HEK293 (cell line): ENCODE results near the gene AP3B1.

Experiments
- CTCF ChIA-PET: fragments of 350-600 bp; formaldehyde crosslinking; extraction: SDS; loops from one replicate; lab custom pipeline; 2021; ENCODE audit warnings: antibody characterized with exemption; lab: Yijun Ruan, JAX
- POLR2A ChIA-PET: fragments of 300-600 bp; formaldehyde crosslinking; extraction: SDS; loops from one replicate; lab custom pipeline; 2020; ENCODE audit warnings: antibody characterized with exemption, inconsistent platforms; lab: Yijun Ruan, JAX
- H3K27ac ChIP-seq: fragments of 200-500 bp; sonication (Bioruptor generic); 2 replicates; pipeline ENCODE4 v1.5.1; 2014; ENCODE audit warnings: low read depth, low read length, control low read depth, inconsistent platforms; ENCODE audit errors: extremely low read depth
- H3K36me3 ChIP-seq, 2 experiments: fragments of 200-500 bp in 1 of 2; sonication (Bioruptor generic) in 1 of 2; 1 replicate in 1 of 2; 2 replicates in 1 of 2; pipeline ENCODE4 v1.5.1; 2014 to 2017; ENCODE audit warnings: inconsistent platforms in 2 of 2, low read length in 2 of 2; ENCODE audit not compliant: control insufficient read depth in 2 of 2, insufficient read depth in 1 of 2
- H3K4me1 ChIP-seq: fragments of 200-500 bp; sonication (Bioruptor generic); 2 replicates; pipeline ENCODE4 v1.5.1; 2014; ENCODE audit warnings: mild to moderate bottlenecking, low read length, inconsistent platforms; ENCODE audit not compliant: control insufficient read depth, insufficient read depth
- H3K4me3 ChIP-seq: 2 replicates; pipeline ENCODE4 v1.5.1; 2011; ENCODE audit warnings: low read depth, mild to moderate bottlenecking, control low read depth, low read length, moderate library complexity
- H3K9me3 ChIP-seq: fragments of 200-500 bp; sonication (Bioruptor generic); 2 replicates; pipeline ENCODE4 v1.5.1; 2014; ENCODE audit warnings: low read depth, low read length, inconsistent platforms; ENCODE audit not compliant: control insufficient read depth, insufficient read depth
- OSR2 ChIP-seq: fragments of 450-650 bp; formaldehyde crosslinking; IDR thresholded peaks from 2 replicates; pipeline ENCODE4 v1.5.1; 2016; ENCODE audit warnings: missing biosample characterization, missing genetic modification characterization
- PRDM1 ChIP-seq: fragments of 450-650 bp; formaldehyde crosslinking; IDR thresholded peaks from 2 replicates; pipeline ENCODE4; 2016; ENCODE audit warnings: missing biosample characterization, missing genetic modification characterization
- SP7 ChIP-seq: fragments of 450-650 bp; formaldehyde crosslinking; IDR thresholded peaks from 2 replicates; pipeline ENCODE4 v1.5.1; 2016; ENCODE audit warnings: missing biosample characterization, missing genetic modification characterization
- TCF7L2 ChIP-seq: IDR thresholded peaks from 2 replicates; pipeline ENCODE4 v1.6.1; 2011; ENCODE audit warnings: low read depth, mild to moderate bottlenecking, inconsistent platforms, low read length, moderate library complexity, borderline replicate concordance
- ZBTB1 ChIP-seq: fragments of 450-650 bp; formaldehyde crosslinking; IDR thresholded peaks from 2 replicates; pipeline ENCODE4 v1.5.1; 2016; ENCODE audit warnings: missing biosample characterization, missing genetic modification characterization
- ZFP69B ChIP-seq: fragments of 450-650 bp; formaldehyde crosslinking; IDR thresholded peaks from 2 replicates; pipeline ENCODE4 v1.5.1; 2016; ENCODE audit warnings: missing biosample characterization, missing genetic modification characterization
- ZNF146 ChIP-seq: fragments of 450-650 bp; formaldehyde crosslinking; IDR thresholded peaks from 2 replicates; pipeline ENCODE4 v1.5.1; 2016; ENCODE audit warnings: missing biosample characterization, missing genetic modification characterization
- ZNF211 ChIP-seq: fragments of 450-650 bp; formaldehyde crosslinking; IDR thresholded peaks from 2 replicates; pipeline ENCODE4 v1.5.1; 2016; ENCODE audit warnings: low read depth, missing biosample characterization, missing genetic modification characterization
- ZNF239 ChIP-seq: fragments of 450-650 bp; formaldehyde crosslinking; IDR thresholded peaks from 2 replicates; pipeline ENCODE4 v1.5.1; 2016; ENCODE audit warnings: missing biosample characterization, missing genetic modification characterization
- ZNF24 ChIP-seq: fragments of 450-650 bp; formaldehyde crosslinking; IDR thresholded peaks from 2 replicates; pipeline ENCODE4 v1.5.1; 2016; ENCODE audit warnings: missing biosample characterization, missing genetic modification characterization
- ZNF274 ChIP-seq, 2 experiments: fragments of 200-500 bp in 1 of 2; fragments of 450-650 bp in 1 of 2; sonication (Bioruptor generic) in 1 of 2; formaldehyde crosslinking in 1 of 2; IDR thresholded peaks; 2 replicates each; pipeline versions ENCODE4 v1.5.1 to v1.6.1; 2014 to 2016; ENCODE audit warnings: borderline replicate concordance in 1 of 2, inconsistent platforms in 1 of 2, low read length in 1 of 2, missing biosample characterization in 1 of 2, missing genetic modification characterization in 1 of 2
- ZNF350 ChIP-seq: fragments of 450-650 bp; formaldehyde crosslinking; IDR thresholded peaks from 2 replicates; pipeline ENCODE4 v1.5.0; 2017; ENCODE audit warnings: missing biosample characterization, mild to moderate bottlenecking, missing genetic modification characterization
- ZNF654 ChIP-seq: fragments of 450-650 bp; formaldehyde crosslinking; IDR thresholded peaks from 2 replicates; pipeline ENCODE4 v1.5.1; 2016; ENCODE audit warnings: low read depth, missing biosample characterization, missing genetic modification characterization
- ZNF670 ChIP-seq: fragments of 450-650 bp; formaldehyde crosslinking; IDR thresholded peaks from 2 replicates; pipeline ENCODE4 v1.5.1; 2016; ENCODE audit warnings: missing biosample characterization, missing genetic modification characterization, low read depth
- ZNF777 ChIP-seq: fragments of 450-650 bp; formaldehyde crosslinking; IDR thresholded peaks from 2 replicates; pipeline ENCODE4 v1.5.1; 2017; ENCODE audit warnings: missing biosample characterization, missing genetic modification characterization, borderline replicate concordance
- ZXDB ChIP-seq: fragments of 450-650 bp; formaldehyde crosslinking; IDR thresholded peaks from 2 replicates; pipeline ENCODE4 v1.5.1; 2016; ENCODE audit warnings: missing biosample characterization, missing genetic modification characterization
- TF ChIP-seq, protein P1 (sequence below): fragments of 450-650 bp; formaldehyde crosslinking; IDR thresholded peaks from 2 replicates; pipeline ENCODE4 v1.5.1; 2017; ENCODE audit warnings: missing biosample characterization, missing genetic modification characterization
- TF ChIP-seq, protein P2 (sequence below): fragments of 450-650 bp; formaldehyde crosslinking; IDR thresholded peaks from 2 replicates; pipeline ENCODE4 v1.5.1; 2017; ENCODE audit warnings: missing biosample characterization, missing genetic modification characterization
- TF ChIP-seq, protein P3 (sequence below): fragments of 450-650 bp; formaldehyde crosslinking; IDR thresholded peaks from 2 replicates; pipeline ENCODE4 v1.5.1; 2016; ENCODE audit warnings: missing biosample characterization, missing genetic modification characterization

Gene AP3B1

DNA sequence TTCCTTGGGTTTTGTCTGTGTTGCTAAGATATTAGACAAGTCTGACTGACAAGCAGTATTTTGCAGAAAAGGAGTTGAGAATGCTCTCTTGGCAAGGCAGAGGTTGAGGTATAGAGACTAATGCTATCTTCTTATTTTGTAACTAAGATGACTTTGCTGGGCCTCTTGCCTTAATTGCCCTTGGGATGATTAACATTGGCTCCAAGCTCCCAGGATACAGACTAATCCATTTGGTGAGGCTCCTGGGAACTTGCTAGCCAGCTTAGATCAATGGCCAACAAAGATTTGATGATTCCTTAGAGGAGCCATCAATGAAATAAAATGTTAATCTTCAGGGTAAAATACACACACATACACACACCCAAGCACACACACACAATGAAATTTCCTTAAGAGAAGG is 28.7 kb upstream of the AP3B1 start:
- Histone ChIP-seq H3K36me3 (no peaks in the 10 kb centered on the region), H3K9me3 (no peaks in the 10 kb centered on the region), H3K4me1 (no peaks in the 10 kb centered on the region), H3K4me3 (no peak overlapping the region), H3K27ac (no peak overlapping the region)
- ChIA-PET CTCF (interaction anchor here (3.6 kb wide), 1 partner anchor 210 kb away, joined by 13 read pairs; no protein-coding TSS in a partner anchor), POLR2A (no interaction called here)
- TF ChIP-seq ZXDB (no peak), ZNF670 (no peak), ZNF211 (no peak), ZNF24 (tag by site-specific recombination) (no peak), ZNF239 (no peak)

DNA sequence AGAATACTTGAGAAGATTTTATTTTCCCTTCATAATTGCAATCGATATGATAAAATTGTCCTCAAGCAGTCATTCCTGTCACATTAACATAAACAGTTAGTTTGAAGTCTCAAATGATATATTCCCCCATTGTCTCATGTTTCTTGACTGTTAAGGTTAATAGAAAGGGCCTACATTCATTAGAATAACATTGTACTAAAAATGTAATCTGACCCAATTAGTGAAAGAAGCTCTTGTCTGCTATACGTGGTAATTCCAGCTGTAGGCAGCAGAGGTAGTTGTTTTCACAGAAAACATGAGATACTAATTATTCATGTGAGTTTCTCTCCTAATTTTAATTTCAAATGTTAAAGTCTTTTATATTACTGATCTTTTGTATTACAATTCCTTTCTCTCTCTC is 25.9 kb upstream of the AP3B1 start:
- H3K4me1 ChIP-seq, result no peaks in the 10 kb centered on the region
- no peak overlapping the region for H3K4me3 ChIP-seq
- POLR2A ChIA-PET, result no interaction called here
- H3K27ac ChIP-seq, result no peak overlapping the region
- no peaks in the 10 kb centered on the region for H3K9me3 ChIP-seq
- CTCF ChIA-PET, result interaction anchor here (0.6 to 3.6 kb wide), 10 partner anchors 9 to 645 kb away, joined by 3 to 13 read pairs (median 4); no protein-coding TSS in a partner anchor
- TF ChIP-seq SP7 (tag by site-specific recombination) (peak; percentile 46; the same call in 1 of the 2 replicates), ZNF350 (tag by site-specific recombination) (no peak), ZFP69B (tag by site-specific recombination) (no peak), TCF7L2 (peak; percentile 58; the same call in 1 of the 2 replicates), ZBTB1 (tag by site-specific recombination) (no peak), OSR2 (tag by site-specific recombination) (0 out of 2 replicates have a peak, but pooled peaks have one; percentile 20), ZNF274 (IDR thresholded peaks at IDR 0.05; ENCODE audit: low read length) (no peak), ZNF274 (tag by site-specific recombination; IDR thresholded peaks at IDR 0.05; ENCODE audit: borderline replicate concordance) (no peak), PRDM1 (tag by site-specific recombination) (peak; percentile 45; the same call in 1 of the 2 replicates), ZNF654 (tag by site-specific recombination) (peak; percentile 78)
- TF ChIP-seq, protein P1, sequence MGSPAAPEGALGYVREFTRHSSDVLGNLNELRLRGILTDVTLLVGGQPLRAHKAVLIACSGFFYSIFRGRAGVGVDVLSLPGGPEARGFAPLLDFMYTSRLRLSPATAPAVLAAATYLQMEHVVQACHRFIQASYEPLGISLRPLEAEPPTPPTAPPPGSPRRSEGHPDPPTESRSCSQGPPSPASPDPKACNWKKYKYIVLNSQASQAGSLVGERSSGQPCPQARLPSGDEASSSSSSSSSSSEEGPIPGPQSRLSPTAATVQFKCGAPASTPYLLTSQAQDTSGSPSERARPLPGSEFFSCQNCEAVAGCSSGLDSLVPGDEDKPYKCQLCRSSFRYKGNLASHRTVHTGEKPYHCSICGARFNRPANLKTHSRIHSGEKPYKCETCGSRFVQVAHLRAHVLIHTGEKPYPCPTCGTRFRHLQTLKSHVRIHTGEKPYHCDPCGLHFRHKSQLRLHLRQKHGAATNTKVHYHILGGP (tag by site-specific recombination), result 0 out of 2 replicates have a peak, but pooled peaks have one; percentile 58
- TF ChIP-seq, protein P2, sequence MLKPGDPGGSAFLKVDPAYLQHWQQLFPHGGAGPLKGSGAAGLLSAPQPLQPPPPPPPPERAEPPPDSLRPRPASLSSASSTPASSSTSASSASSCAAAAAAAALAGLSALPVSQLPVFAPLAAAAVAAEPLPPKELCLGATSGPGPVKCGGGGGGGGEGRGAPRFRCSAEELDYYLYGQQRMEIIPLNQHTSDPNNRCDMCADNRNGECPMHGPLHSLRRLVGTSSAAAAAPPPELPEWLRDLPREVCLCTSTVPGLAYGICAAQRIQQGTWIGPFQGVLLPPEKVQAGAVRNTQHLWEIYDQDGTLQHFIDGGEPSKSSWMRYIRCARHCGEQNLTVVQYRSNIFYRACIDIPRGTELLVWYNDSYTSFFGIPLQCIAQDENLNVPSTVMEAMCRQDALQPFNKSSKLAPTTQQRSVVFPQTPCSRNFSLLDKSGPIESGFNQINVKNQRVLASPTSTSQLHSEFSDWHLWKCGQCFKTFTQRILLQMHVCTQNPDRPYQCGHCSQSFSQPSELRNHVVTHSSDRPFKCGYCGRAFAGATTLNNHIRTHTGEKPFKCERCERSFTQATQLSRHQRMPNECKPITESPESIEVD (tag by site-specific recombination), result peak; percentile 41; the same call in 1 of the 2 replicates
- TF ChIP-seq, protein P3, sequence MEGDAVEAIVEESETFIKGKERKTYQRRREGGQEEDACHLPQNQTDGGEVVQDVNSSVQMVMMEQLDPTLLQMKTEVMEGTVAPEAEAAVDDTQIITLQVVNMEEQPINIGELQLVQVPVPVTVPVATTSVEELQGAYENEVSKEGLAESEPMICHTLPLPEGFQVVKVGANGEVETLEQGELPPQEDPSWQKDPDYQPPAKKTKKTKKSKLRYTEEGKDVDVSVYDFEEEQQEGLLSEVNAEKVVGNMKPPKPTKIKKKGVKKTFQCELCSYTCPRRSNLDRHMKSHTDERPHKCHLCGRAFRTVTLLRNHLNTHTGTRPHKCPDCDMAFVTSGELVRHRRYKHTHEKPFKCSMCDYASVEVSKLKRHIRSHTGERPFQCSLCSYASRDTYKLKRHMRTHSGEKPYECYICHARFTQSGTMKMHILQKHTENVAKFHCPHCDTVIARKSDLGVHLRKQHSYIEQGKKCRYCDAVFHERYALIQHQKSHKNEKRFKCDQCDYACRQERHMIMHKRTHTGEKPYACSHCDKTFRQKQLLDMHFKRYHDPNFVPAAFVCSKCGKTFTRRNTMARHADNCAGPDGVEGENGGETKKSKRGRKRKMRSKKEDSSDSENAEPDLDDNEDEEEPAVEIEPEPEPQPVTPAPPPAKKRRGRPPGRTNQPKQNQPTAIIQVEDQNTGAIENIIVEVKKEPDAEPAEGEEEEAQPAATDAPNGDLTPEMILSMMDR (tag by site-specific recombination), result peak; percentile 21; the same call in 1 of the 2 replicates
- no peaks in the 10 kb centered on the region for H3K36me3 ChIP-seq

DNA sequence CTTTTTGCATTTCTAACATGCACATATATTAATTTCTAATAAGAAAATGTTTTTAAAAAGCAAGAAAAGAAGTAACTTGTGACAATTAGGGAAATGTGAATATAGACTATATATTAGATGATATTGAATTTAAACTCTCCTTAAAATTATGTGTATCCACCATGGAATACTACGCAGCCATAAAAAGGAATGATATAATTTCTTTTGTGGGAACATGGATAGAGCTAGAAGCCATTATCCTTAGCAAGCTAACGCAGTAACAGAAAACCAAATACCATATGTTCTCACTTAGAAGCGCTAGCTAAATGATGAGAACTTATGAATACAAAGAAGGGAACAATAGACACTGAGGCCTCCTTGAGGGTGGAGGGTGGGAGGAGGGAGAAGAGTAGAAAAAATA is 23.8 kb upstream of the AP3B1 start:
- H3K27ac ChIP-seq, result no peak overlapping the region
- ChIA-PET CTCF (interaction anchor here (0.6 to 0.7 kb wide), 2 partner anchors 91 to 156 kb away, joined by 3 to 4 read pairs; no protein-coding TSS in a partner anchor), POLR2A (no interaction called here)

More for the DNA sequence above, 23.8 kb upstream of the AP3B1 start:
- Histone ChIP-seq H3K36me3 (no peaks in the 10 kb centered on the region), H3K9me3 (no peaks in the 10 kb centered on the region), H3K4me3 (no peak overlapping the region), H3K4me1 (no peaks in the 10 kb centered on the region)
- TF ChIP-seq ZNF777 (no peak), ZNF146 (tag by site-specific recombination) (peak; percentile 85)
